H9 (cell line): Measurements from ENCODE around the gene EDC3. TPM values are rescaled to one million over a fixed set of nuclear protein-coding genes. Genes with fewer than 3 reads are reported as not detected.
"Not testable (repeated sequence)": the region's sequence is repeated elsewhere in the genome, so short reads cannot be mapped to it uniquely, and the experiment has no call there.

ENCODE experiments used
- DNase-seq: peaks from one replicate; pipeline ENCODE4 v3.0.0-alpha.2; 2017
- H2AFZ ChIP-seq: one replicate; pipeline ENCODE4 v1.6.1; 2013; ENCODE audit warnings: mild to moderate bottlenecking, low read length, control low read depth, moderate library complexity
- H2AK5ac ChIP-seq: 2 replicates; pipeline ENCODE4 v1.6.1; 2013; ENCODE audit warnings: low read length, control low read depth, mixed read lengths; ENCODE audit not compliant: insufficient read length
- H2BK120ac ChIP-seq: one replicate; pipeline ENCODE4 v1.6.1; 2013; ENCODE audit warnings: low read depth, mild to moderate bottlenecking, low read length, control low read depth, inconsistent platforms; ENCODE audit not compliant: poor library complexity, severe bottlenecking
- H2BK12ac ChIP-seq: 2 replicates; pipeline ENCODE4 v1.6.1; 2013; ENCODE audit warnings: low read length, control low read depth, mixed read lengths, low read depth; ENCODE audit not compliant: insufficient read length
- H2BK15ac ChIP-seq: 2 replicates; pipeline ENCODE4 v1.6.1; 2013; ENCODE audit warnings: low read depth, low read length, control low read depth
- H2BK20ac ChIP-seq: one replicate; pipeline ENCODE4 v1.6.1; 2013; ENCODE audit warnings: low read depth, mild to moderate bottlenecking, low read length, control low read depth, inconsistent platforms; ENCODE audit not compliant: poor library complexity, severe bottlenecking
- H2BK5ac ChIP-seq: 2 replicates; pipeline ENCODE4 v1.6.1; 2013; ENCODE audit warnings: low read length, control low read depth, mixed read lengths; ENCODE audit not compliant: insufficient read length
- H3K14ac ChIP-seq: 2 replicates; pipeline ENCODE4 v1.6.1; 2013; ENCODE audit warnings: low read length, control low read depth; ENCODE audit not compliant: insufficient read depth
- H3K18ac ChIP-seq: 2 replicates; pipeline ENCODE4 v1.6.1; 2013; ENCODE audit warnings: low read depth, mild to moderate bottlenecking, mixed read lengths, low read length, control low read depth; ENCODE audit not compliant: insufficient read length
- H3K23ac ChIP-seq: 2 replicates; pipeline ENCODE4 v1.6.1; 2013; ENCODE audit warnings: low read length, control low read depth, mixed read lengths, low read depth; ENCODE audit not compliant: insufficient read length
- H3K23me2 ChIP-seq: 2 replicates; pipeline ENCODE4 v1.6.1; 2013; ENCODE audit warnings: low read depth, mild to moderate bottlenecking, mixed read lengths, low read length, control low read depth; ENCODE audit not compliant: insufficient read length, poor library complexity, severe bottlenecking
- H3K27ac ChIP-seq: 2 replicates; pipeline ENCODE4 v1.5.1; 2013; ENCODE audit warnings: low read length, control low read depth, mixed read lengths, low read depth; ENCODE audit not compliant: insufficient read length
- H3K27me3 ChIP-seq: 2 replicates; pipeline ENCODE4 v1.6.1; 2013; ENCODE audit warnings: low read length, control low read depth, inconsistent platforms; ENCODE audit not compliant: insufficient read depth
- H3K4ac ChIP-seq: 2 replicates; pipeline ENCODE4 v1.6.1; 2013; ENCODE audit warnings: low read depth, mild to moderate bottlenecking, control low read depth, inconsistent platforms, low read length, moderate library complexity
- H3K4me1 ChIP-seq: 2 replicates; pipeline ENCODE4 v1.6.1; 2013; ENCODE audit warnings: low read length, control low read depth, inconsistent platforms; ENCODE audit not compliant: insufficient read depth
- H3K4me2 ChIP-seq: 2 replicates; pipeline ENCODE4 v1.6.1; 2013; ENCODE audit warnings: low read length, control low read depth, mixed read lengths; ENCODE audit not compliant: insufficient read length, insufficient read depth
- H3K56ac ChIP-seq: 2 replicates; pipeline ENCODE4 v1.6.1; 2013; ENCODE audit warnings: low read depth, mild to moderate bottlenecking, mixed read lengths, low read length, control low read depth; ENCODE audit not compliant: insufficient read length
- H3K79me1 ChIP-seq: 2 replicates; pipeline ENCODE4 v1.6.1; 2013; ENCODE audit warnings: low read depth, mild to moderate bottlenecking, moderate library complexity, low read length, control low read depth, inconsistent platforms; ENCODE audit not compliant: insufficient read depth, poor library complexity, severe bottlenecking
- H3K79me2 ChIP-seq: 2 replicates; pipeline ENCODE4 v1.6.1; 2013; ENCODE audit warnings: low read length, control low read depth, inconsistent platforms; ENCODE audit not compliant: insufficient read depth
- H3K9ac ChIP-seq: 2 replicates; pipeline ENCODE4 v1.6.1; 2013; ENCODE audit warnings: low read length, control low read depth, mixed read lengths; ENCODE audit not compliant: insufficient read length; ENCODE audit errors: extremely low read depth
- H3K9me3 ChIP-seq: one replicate; pipeline ENCODE4 v1.6.1; 2013; ENCODE audit warnings: low read depth, low read length, inconsistent platforms; ENCODE audit not compliant: control insufficient read depth
- H3T11ph ChIP-seq: one replicate; pipeline ENCODE4 v1.6.1; 2013; ENCODE audit warnings: mild to moderate bottlenecking, low read length, control low read depth, inconsistent platforms
- H4K20me1 ChIP-seq: one replicate; pipeline ENCODE4 v1.6.1; 2013; ENCODE audit not compliant: control insufficient read depth, insufficient read length, insufficient read depth
- H4K5ac ChIP-seq: 2 replicates; pipeline ENCODE4 v1.6.1; 2013; ENCODE audit warnings: low read depth, mild to moderate bottlenecking, mixed read lengths, low read length, control low read depth; ENCODE audit not compliant: insufficient read length
- H4K8ac ChIP-seq: replicated peaks from 2 replicates; pipeline ENCODE4 v1.6.1; 2013; ENCODE audit warnings: low read length, control low read depth, mixed read lengths, low read depth; ENCODE audit not compliant: insufficient read length
- H4K91ac ChIP-seq: 2 replicates; pipeline ENCODE4 v1.6.1; 2013; ENCODE audit warnings: low read depth, mild to moderate bottlenecking, moderate library complexity, mixed read lengths, low read length, control low read depth; ENCODE audit not compliant: insufficient read length
- H3K27ac Mint-ChIP-seq, 3 experiments: 2 replicates in 2 of 3; 3 replicates in 1 of 3; pipeline ENCODE4 v1.8.0; 2020 to 2021; ENCODE audit warnings: mixed read lengths in 3 of 3, mild to moderate bottlenecking in 1 of 3, moderate library complexity in 1 of 3
- H3K27me3 Mint-ChIP-seq: 2 replicates; pipeline ENCODE4 v1.8.0; 2021; ENCODE audit warnings: low read depth, mild to moderate bottlenecking, moderate library complexity, mixed read lengths
- H3K36me3 Mint-ChIP-seq, 3 experiments: 2 replicates in 2 of 3; 3 replicates in 1 of 3; pipeline ENCODE4 v1.8.0; 2020 to 2021; ENCODE audit warnings: low read depth in 3 of 3, mixed read lengths in 3 of 3; ENCODE audit not compliant: insufficient read depth in 1 of 3
- H3K4me1 Mint-ChIP-seq, 2 experiments: 2 replicates each; pipeline ENCODE4 v1.8.0; 2020; ENCODE audit warnings: mixed read lengths in 2 of 2
- H3K4me3 Mint-ChIP-seq, 2 experiments: 2 replicates in 1 of 2; 3 replicates in 1 of 2; pipeline ENCODE4 v1.8.0; 2020 to 2021; ENCODE audit warnings: mild to moderate bottlenecking in 2 of 2, mixed read lengths in 2 of 2, moderate library complexity in 1 of 2
- H3K9me3 Mint-ChIP-seq, 2 experiments: 2 replicates in 1 of 2; 3 replicates in 1 of 2; pipeline ENCODE4 v1.8.0; 2020; ENCODE audit warnings: mild to moderate bottlenecking in 2 of 2, mixed read lengths in 2 of 2, moderate library complexity in 1 of 2
- CTCF ChIP-seq: fragments of 200-600 bp; sonication (generic); conservative IDR thresholded peaks from 3 replicates; pipeline ENCODE4 v1.8.0; 2021; ENCODE audit warnings: antibody characterized with exemption, mild to moderate bottlenecking
- WGBS: extraction: QIAGEN DNeasy Blood & Tissue Kit; methylation state at CpG from one replicate; pipeline ENCODE4 v1.1.7; 2013; ENCODE audit warnings: missing lambda C conversion rate, low lambda C conversion rate, mixed read lengths; ENCODE audit not compliant: insufficient read length; ENCODE audit errors: extremely low coverage; 5-methylcytosine and 5-hydroxymethylcytosine counted together
- total RNA-seq: library from RNA; stranded (reverse); gene quantifications from 2 replicates; pipeline ENCODE4 v1.2.1, GENCODE V29; 2021

EDC3 gene
- total RNA-seq, 1 experiment from 2014 or later, result 60.5 TPM

GRCh38 chr15:74598126-74598842 is 97.5 kb downstream of the EDC3 start:
- no peak overlapping the region for H2BK12ac ChIP-seq
- Mint-ChIP-seq H3K27me3 (peaks cover 2% of the 10 kb centered on the region), H3K36me3 (peaks cover 15 to 51% (median 47%) of the 10 kb centered on the region in 3 experiments), H3K9me3 (no peaks in the 10 kb centered on the region; a peak in 1 of 5 replicates), H3K27ac (peak overlapping the region; percentile 53 to 97 (median 96); a peak in 6 of 7 replicates), H3K4me3 (peak overlapping the region; percentile 61 to 74), H3K4me1 (peaks cover 10 to 22% of the 10 kb centered on the region in 2 experiments)
- H3K9ac ChIP-seq, result no peak overlapping the region
- H2BK5ac ChIP-seq, result no peak overlapping the region
- peak overlapping the region; percentile 60; the same call in 1 of the 2 replicates for H3K14ac ChIP-seq
- no peak for TF ChIP-seq CTCF
- no peaks in the 10 kb centered on the region for H3K23me2 ChIP-seq
- no CpG with 5 or more reads among the region's 26 CpGs for WGBS
- H4K8ac ChIP-seq, result no peak overlapping the region
- peak; percentile 93 for DNase-seq
- no peaks in the 10 kb centered on the region for H3K4me1 ChIP-seq
- no peak overlapping the region for H3K23ac ChIP-seq
- H3K9me3 ChIP-seq, result no peaks in the 10 kb centered on the region
- no peaks in the 10 kb centered on the region for H4K20me1 ChIP-seq
- no peak overlapping the region for H3K4ac ChIP-seq
- H3K4me2 ChIP-seq, result no peak overlapping the region
- no peak overlapping the region for H3K56ac ChIP-seq
- H3T11ph ChIP-seq, result no peak overlapping the region
- H2AFZ ChIP-seq, result no peak overlapping the region
- no peak overlapping the region for H2AK5ac ChIP-seq
- peak overlapping the region; percentile 33 for H3K18ac ChIP-seq
- no peak overlapping the region for H4K91ac ChIP-seq
- no peaks in the 10 kb centered on the region for H3K79me2 ChIP-seq
- H4K5ac ChIP-seq, result no peak overlapping the region
- H2BK20ac ChIP-seq, result no peak overlapping the region
- H3K27me3 ChIP-seq, result no peaks in the 10 kb centered on the region; the same call in 1 of the 2 replicates
- H3K79me1 ChIP-seq, result no peaks in the 10 kb centered on the region
- no peak overlapping the region for H2BK120ac ChIP-seq
- no peak overlapping the region for H2BK15ac ChIP-seq
- no peak overlapping the region for H3K27ac ChIP-seq

- not testable (repeated sequence) for H3K27me3 Mint-ChIP-seq, H3K79me2 ChIP-seq, H3K4me2 ChIP-seq, H3K9me3 ChIP-seq, H3K23me2 ChIP-seq, H3K56ac ChIP-seq, H4K8ac ChIP-seq, H2BK12ac ChIP-seq, H3K23ac ChIP-seq, H3K27ac Mint-ChIP-seq, H3K27ac ChIP-seq, H2AK5ac ChIP-seq, DNase-seq, H2BK15ac ChIP-seq, H3K4me1 ChIP-seq, H3K9ac ChIP-seq, H2BK120ac ChIP-seq, H3K4me3 Mint-ChIP-seq, H3K9me3 Mint-ChIP-seq, H3K79me1 ChIP-seq, H4K5ac ChIP-seq, H2BK20ac ChIP-seq, H2BK5ac ChIP-seq, H2AFZ ChIP-seq, H4K91ac ChIP-seq, H3K14ac ChIP-seq, H4K20me1 ChIP-seq, H3K4ac ChIP-seq, H3K18ac ChIP-seq, H3T11ph ChIP-seq, H3K27me3 ChIP-seq
- peaks cover 9 to 20% of the 10 kb centered on the region in 2 experiments for H3K4me1 Mint-ChIP-seq
- peaks cover 24 to 62% (median 58%) of the 10 kb centered on the region in 3 experiments for H3K36me3 Mint-ChIP-seq
- WGBS, result no CpG with 5 or more reads among the region's 16 CpGs
Measured at GRCh38 chr15:74597146-74597705, 98.6 kb downstream of the EDC3 start.
